Measurements from ENCODE around the gene SLX1A. TPM values are rescaled to one million over a fixed set of nuclear protein-coding genes. Genes with fewer than 3 reads are reported as not detected.
"Not testable (repeated sequence)": the region's sequence is repeated elsewhere in the genome, so short reads cannot be mapped to it uniquely, and the experiment has no call there.

The SLX1A gene
- total RNA-seq, result 36.4 TPM

GRCh38 chr16:30193615-30194014, at the start of gene SLX1A, which contains the start of gene BOLA2B:
SLX1A (plus strand) TSS chr16:30193875; CDS start chr16:30194085, 210 bp downstream.
BOLA2B (minus strand) TSS chr16:30193666; CDS start chr16:30193595, 71 bp downstream.
- not testable (repeated sequence) for DNase-seq (ENCODE audit: low spot score)

GRCh38 chr16:30144017-30144416, 49.7 kb upstream of the SLX1A start:
- no peak for DNase-seq (ENCODE audit: low spot score)

- DNase-seq (ENCODE audit: low spot score), result no peak
Measured at GRCh38 chr16:30144917-30145316, 48.8 kb upstream of the SLX1A start.

GRCh38 chr16:30145657-30146056, 48.0 kb upstream of the SLX1A start:
- no peak for DNase-seq (ENCODE audit: low spot score)

GRCh38 chr16:30147843-30148510, 45.7 kb upstream of the SLX1A start:
- DNase-seq (ENCODE audit: low spot score), result no peak

GRCh38 chr16:30149250-30149930, 44.3 kb upstream of the SLX1A start:
- no peak for DNase-seq (ENCODE audit: low spot score)

GRCh38 chr16:30151091-30151490, 42.6 kb upstream of the SLX1A start:
- no peak for DNase-seq (ENCODE audit: low spot score)

- no peak for DNase-seq (ENCODE audit: low spot score)
Measured at GRCh38 chr16:30152517-30152916, 41.2 kb upstream of the SLX1A start.

- DNase-seq (ENCODE audit: low spot score), result no peak
Measured at GRCh38 chr16:30155188-30155587, 38.5 kb upstream of the SLX1A start.

GRCh38 chr16:30157214-30157613, 36.5 kb upstream of the SLX1A start:
- no peak for DNase-seq (ENCODE audit: low spot score)

GRCh38 chr16:30163538-30163937, 30.1 kb upstream of the SLX1A start:
- DNase-seq (ENCODE audit: low spot score), result no peak

- no peak for DNase-seq (ENCODE audit: low spot score)
Measured at GRCh38 chr16:30166202-30166902, 27.3 kb upstream of the SLX1A start.

GRCh38 chr16:30168746-30169145, 24.9 kb upstream of the SLX1A start:
- not testable (repeated sequence) for DNase-seq (ENCODE audit: low spot score)

GRCh38 chr16:30169416-30169815, 24.3 kb upstream of the SLX1A start:
- not testable (repeated sequence) for DNase-seq (ENCODE audit: low spot score)

- DNase-seq (ENCODE audit: low spot score), result not testable (repeated sequence)
Measured at GRCh38 chr16:30170145-30170544, 23.5 kb upstream of the SLX1A start.

GRCh38 chr16:30173054-30173453, 20.6 kb upstream of the SLX1A start:
- no peak for DNase-seq (ENCODE audit: low spot score)

- DNase-seq (ENCODE audit: low spot score), result not testable (repeated sequence)
Measured at GRCh38 chr16:30176876-30177275, 16.8 kb upstream of the SLX1A start.

GRCh38 chr16:30179195-30179594, 14.5 kb upstream of the SLX1A start:
- DNase-seq (ENCODE audit: low spot score), result no peak

GRCh38 chr16:30179931-30180330, 13.7 kb upstream of the SLX1A start:
- no peak for DNase-seq (ENCODE audit: low spot score)

GRCh38 chr16:30180741-30181140, 12.9 kb upstream of the SLX1A start:
- DNase-seq (ENCODE audit: low spot score), result no peak

- peak; percentile 88 for DNase-seq (ENCODE audit: low spot score)
Measured at GRCh38 chr16:30183233-30184095, 10.2 kb upstream of the SLX1A start, which contains the start of gene CORO1A. CORO1A (plus strand) TSS chr16:30183602; CDS start chr16:30185210, 1,608 bp downstream.

All from ureter (tissue), 1 donor.